HG03469 (cell line): Measurements from ENCODE around the gene NPAS2.

Experiments used
- ATAC-seq: cut with Tn5 transposase; IDR thresholded peaks from one replicate; pipeline ENCODE4 v1.9.1; 2021; ENCODE audit warnings: mild to moderate bottlenecking, moderate library complexity, moderate number of reproducible peaks; ENCODE audit not compliant: unreplicated experiment

Gene NPAS2

GRCh38 chr2:101037161-101037755 is 217.3 kb downstream of the NPAS2 start:
- ATAC-seq: no peak

- ATAC-seq: no peak
Observed at GRCh38 chr2:101038455-101039255, 218.7 kb downstream of the NPAS2 start.

- ATAC-seq: no peak
Observed at GRCh38 chr2:101040072-101040471, 220.1 kb downstream of the NPAS2 start.

- no peak for ATAC-seq
Observed at GRCh38 chr2:101040761-101041160, 220.8 kb downstream of the NPAS2 start.

GRCh38 chr2:101041413-101041812 is 221.5 kb downstream of the NPAS2 start:
- ATAC-seq: no peak

GRCh38 chr2:101045330-101045729 is 225.4 kb downstream of the NPAS2 start:
- ATAC-seq: no peak
